Osteoblast (primary cell): ENCODE results near the gene TLX3. TPM values are rescaled to one million over a fixed set of nuclear protein-coding genes. Genes with fewer than 3 reads are reported as not detected.

Experiments used
- DNase-seq: peaks from one replicate; pipeline ENCODE4 v3.0.0; 2011; ENCODE audit warnings: low spot score, mixed read lengths; ENCODE audit not compliant: insufficient read length; ENCODE audit errors: missing footprints
- H2AFZ ChIP-seq: 2 replicates; pipeline ENCODE4 v1.6.0; 2011; ENCODE audit warnings: mild to moderate bottlenecking, low read length
- H3K27ac ChIP-seq: 2 replicates; pipeline ENCODE4 v1.5.1; 2011; ENCODE audit warnings: mild to moderate bottlenecking, low read depth, low read length, moderate library complexity
- H3K27me3 ChIP-seq: 2 replicates; pipeline ENCODE4 v1.6.0; 2012; ENCODE audit warnings: mild to moderate bottlenecking, control low read depth, inconsistent platforms, low read length, moderate library complexity; ENCODE audit not compliant: insufficient read depth
- H3K36me3 ChIP-seq: 2 replicates; pipeline ENCODE4 v1.5.1; 2011; ENCODE audit warnings: mild to moderate bottlenecking, low read length, control low read depth, moderate library complexity; ENCODE audit not compliant: insufficient read depth
- H3K4me1 ChIP-seq: 2 replicates; pipeline ENCODE4 v1.5.1; 2011; ENCODE audit warnings: mild to moderate bottlenecking, low read length, control low read depth, moderate library complexity; ENCODE audit not compliant: insufficient read depth
- H3K4me2 ChIP-seq: 2 replicates; pipeline ENCODE4 v1.6.0; 2011; ENCODE audit warnings: mild to moderate bottlenecking, low read length; ENCODE audit not compliant: insufficient read depth
- H3K4me3 ChIP-seq: fragments of 200-600 bp; sonication (generic); 3 replicates; pipeline ENCODE4 v1.5.1; 2012; ENCODE audit warnings: mild to moderate bottlenecking, low read length, inconsistent platforms; ENCODE audit not compliant: insufficient read depth
- H3K79me2 ChIP-seq: 2 replicates; pipeline ENCODE4 v1.6.0; 2012; ENCODE audit warnings: mild to moderate bottlenecking, low read length, control low read depth, inconsistent platforms; ENCODE audit not compliant: insufficient read depth
- H3K9me3 ChIP-seq: 2 replicates; pipeline ENCODE4 v1.5.1; 2011; ENCODE audit warnings: low read depth, low read length, control low read depth
- H4K20me1 ChIP-seq: 2 replicates; pipeline ENCODE4 v1.6.0; 2012; ENCODE audit warnings: mild to moderate bottlenecking, low read length, control low read depth; ENCODE audit not compliant: insufficient read depth
- total RNA-seq: library from RNA; depleted of rRNA; stranded (reverse); fragments of >200 nt; gene quantifications from 2 replicates; pipeline ENCODE4 v1.2.3, GENCODE V29; 2012
- TF ChIP-seq, protein P1 (sequence below): IDR thresholded peaks from 2 replicates; pipeline ENCODE4 v1.5.1; 2011; ENCODE audit warnings: mild to moderate bottlenecking, low read depth, low read length, moderate library complexity; ENCODE audit errors: extremely low read depth

The TLX3 gene
- total RNA-seq, 1 donor: not detected

DNA sequence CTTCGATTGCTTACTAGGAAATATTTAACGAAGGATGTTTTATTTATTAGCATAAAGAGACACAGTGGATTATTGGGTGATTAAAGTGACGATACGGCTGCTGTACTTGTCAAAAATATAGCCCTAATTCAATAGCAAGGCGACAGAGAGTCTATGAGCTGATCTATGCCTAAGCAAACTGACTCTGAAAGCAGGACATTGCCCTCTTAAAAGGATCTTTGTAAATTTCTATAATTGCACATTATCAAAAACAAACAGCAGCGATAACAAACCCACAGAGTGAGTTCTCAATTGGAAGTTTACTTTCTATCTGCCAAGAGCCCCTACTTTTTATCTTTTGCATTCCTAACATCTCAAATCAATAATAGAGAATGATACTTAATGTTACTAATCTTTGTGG is 31.4 kb downstream of the TLX3 start:
- Histone ChIP-seq H3K36me3 (no peaks in the 10 kb centered on the region), H4K20me1 (no peaks in the 10 kb centered on the region), H3K4me1 (no peaks in the 10 kb centered on the region), H3K4me2 (no peak overlapping the region), H3K27ac (no peak overlapping the region), H3K9me3 (no peaks in the 10 kb centered on the region), H3K4me3 (no peak overlapping the region), H2AFZ (no peak overlapping the region), H3K79me2 (no peaks in the 10 kb centered on the region), H3K27me3 (peaks cover 5% of the 10 kb centered on the region)
- TF ChIP-seq, protein P1, sequence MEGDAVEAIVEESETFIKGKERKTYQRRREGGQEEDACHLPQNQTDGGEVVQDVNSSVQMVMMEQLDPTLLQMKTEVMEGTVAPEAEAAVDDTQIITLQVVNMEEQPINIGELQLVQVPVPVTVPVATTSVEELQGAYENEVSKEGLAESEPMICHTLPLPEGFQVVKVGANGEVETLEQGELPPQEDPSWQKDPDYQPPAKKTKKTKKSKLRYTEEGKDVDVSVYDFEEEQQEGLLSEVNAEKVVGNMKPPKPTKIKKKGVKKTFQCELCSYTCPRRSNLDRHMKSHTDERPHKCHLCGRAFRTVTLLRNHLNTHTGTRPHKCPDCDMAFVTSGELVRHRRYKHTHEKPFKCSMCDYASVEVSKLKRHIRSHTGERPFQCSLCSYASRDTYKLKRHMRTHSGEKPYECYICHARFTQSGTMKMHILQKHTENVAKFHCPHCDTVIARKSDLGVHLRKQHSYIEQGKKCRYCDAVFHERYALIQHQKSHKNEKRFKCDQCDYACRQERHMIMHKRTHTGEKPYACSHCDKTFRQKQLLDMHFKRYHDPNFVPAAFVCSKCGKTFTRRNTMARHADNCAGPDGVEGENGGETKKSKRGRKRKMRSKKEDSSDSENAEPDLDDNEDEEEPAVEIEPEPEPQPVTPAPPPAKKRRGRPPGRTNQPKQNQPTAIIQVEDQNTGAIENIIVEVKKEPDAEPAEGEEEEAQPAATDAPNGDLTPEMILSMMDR: no peak
- no peak for DNase-seq

DNA sequence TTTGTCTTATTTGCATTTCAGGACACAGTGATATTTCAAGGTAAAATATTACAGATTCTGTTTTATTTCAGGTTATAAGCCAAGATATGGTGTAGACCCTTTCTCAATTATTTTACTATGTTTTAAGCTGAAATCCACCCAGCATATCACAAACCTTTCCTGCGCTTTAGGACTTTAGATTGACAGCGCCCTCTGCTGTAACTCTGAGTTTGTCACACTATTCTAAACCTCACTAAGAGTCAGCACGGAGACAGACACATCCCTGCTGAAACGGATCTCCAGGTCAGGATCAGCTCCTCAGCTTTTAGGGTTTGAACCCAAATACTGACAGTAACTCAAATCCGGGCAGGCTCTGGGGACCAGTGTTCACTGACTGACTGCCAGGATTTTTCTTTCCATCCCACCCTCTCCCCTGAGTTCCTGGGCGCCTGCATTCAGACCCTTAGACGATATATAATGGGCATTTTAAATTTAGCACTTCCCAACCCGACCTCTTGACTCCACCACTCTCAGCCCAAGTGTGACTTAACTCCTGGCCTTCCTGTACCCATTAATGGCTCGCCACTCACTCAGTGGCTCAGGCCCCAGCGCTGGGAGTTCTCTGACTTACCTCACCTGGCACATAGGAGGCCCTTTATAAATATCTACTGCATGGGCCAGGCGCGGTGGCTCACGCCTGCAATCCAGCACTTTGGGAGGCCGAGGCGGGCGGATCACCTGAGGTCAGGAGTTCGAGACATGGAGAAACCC is 33.5 kb downstream of the TLX3 start:
- Histone ChIP-seq H2AFZ (no peak overlapping the region), H4K20me1 (no peaks in the 10 kb centered on the region), H3K79me2 (no peaks in the 10 kb centered on the region), H3K9me3 (no peaks in the 10 kb centered on the region), H3K4me2 (no peak overlapping the region), H3K4me1 (no peaks in the 10 kb centered on the region), H3K27ac (no peak overlapping the region), H3K4me3 (no peak overlapping the region), H3K36me3 (no peaks in the 10 kb centered on the region), H3K27me3 (no peaks in the 10 kb centered on the region)
- TF ChIP-seq, protein P1: peak; percentile 71
- peak; percentile 87 for DNase-seq

DNA sequence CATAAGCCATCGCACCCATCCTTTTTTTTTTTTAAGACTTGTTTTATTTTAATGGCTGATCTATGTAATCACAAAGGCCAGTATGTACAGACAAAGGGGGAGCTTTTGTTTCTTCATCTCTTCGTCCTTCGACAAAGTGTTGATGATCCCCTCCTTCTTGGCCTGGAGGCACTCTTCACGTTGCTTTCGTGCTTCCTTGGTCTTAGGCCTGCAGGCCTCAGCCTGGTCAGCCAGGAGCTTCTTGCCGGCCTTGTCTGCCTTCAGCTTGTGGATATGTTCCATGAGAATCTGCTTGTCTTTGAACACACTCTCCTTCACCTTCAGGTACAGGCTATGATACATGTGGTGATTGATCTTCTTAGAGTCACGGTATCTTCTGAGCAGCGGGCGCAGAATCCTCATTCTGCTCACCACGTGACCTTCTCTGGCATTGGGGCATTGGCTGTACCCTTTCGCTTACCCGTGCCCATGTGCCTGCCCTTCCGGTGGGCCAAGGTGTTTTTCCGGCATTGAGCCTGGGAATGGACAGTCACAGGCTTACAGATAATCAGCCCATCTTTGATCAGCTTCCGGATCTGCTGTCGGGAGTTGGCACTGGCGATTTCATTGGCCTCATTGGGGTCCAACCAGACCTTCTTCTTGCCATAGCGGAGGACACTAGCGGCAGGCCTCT is 36.0 kb downstream of the TLX3 start:
- no peak for DNase-seq
- no peaks in the 10 kb centered on the region for H3K4me1 ChIP-seq
- no peaks in the 10 kb centered on the region for H3K36me3 ChIP-seq
- no peaks in the 10 kb centered on the region for H3K27me3 ChIP-seq
- no peak overlapping the region for H2AFZ ChIP-seq
- H3K27ac ChIP-seq: no peak overlapping the region
- H4K20me1 ChIP-seq: no peaks in the 10 kb centered on the region
- TF ChIP-seq, protein P1: no peak
- no peak overlapping the region for H3K4me3 ChIP-seq
- no peaks in the 10 kb centered on the region for H3K79me2 ChIP-seq
- no peaks in the 10 kb centered on the region for H3K9me3 ChIP-seq
- H3K4me2 ChIP-seq: no peak overlapping the region

DNA sequence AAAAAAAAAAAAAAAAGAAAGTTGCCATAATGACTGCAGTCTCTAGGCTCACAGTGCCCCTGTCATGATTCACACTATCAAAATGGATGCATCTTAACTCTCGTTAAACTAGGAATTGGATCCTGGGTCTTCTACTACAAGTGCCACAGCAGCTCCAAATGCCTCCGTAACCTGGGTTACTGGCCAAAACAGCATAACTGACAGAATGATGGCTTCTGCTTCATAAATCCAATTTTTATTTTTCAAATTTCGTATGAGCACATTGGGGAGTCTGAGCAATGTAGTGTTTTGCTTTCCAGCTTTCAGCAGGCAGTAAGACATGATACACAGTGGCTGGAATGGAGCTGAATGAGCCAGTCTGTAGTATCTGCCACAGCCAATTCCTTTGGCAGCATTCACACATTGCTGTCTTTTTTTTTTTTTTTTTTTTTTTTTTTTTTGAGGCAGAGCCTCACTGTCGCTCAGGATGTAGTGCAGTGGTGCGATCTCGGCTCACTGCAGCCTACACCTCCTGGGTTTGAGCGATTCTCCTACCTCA is 42.6 kb downstream of the TLX3 start:
- Histone ChIP-seq H2AFZ (no peak overlapping the region), H3K4me1 (no peaks in the 10 kb centered on the region), H3K4me3 (no peak overlapping the region), H3K79me2 (no peaks in the 10 kb centered on the region), H3K27ac (no peak overlapping the region), H3K4me2 (no peak overlapping the region), H3K9me3 (no peaks in the 10 kb centered on the region), H3K27me3 (no peaks in the 10 kb centered on the region), H3K36me3 (no peaks in the 10 kb centered on the region), H4K20me1 (no peaks in the 10 kb centered on the region)
- TF ChIP-seq, protein P1: no peak
- DNase-seq: no peak
